ENCODE measurements around the gene FAM186B.

- TF ChIP-seq CTCF (IDR thresholded peaks at IDR 0.05) (no peak), EZH2 (IDR thresholded peaks at IDR 0.05) (no peak)
Observed at GRCh38 chr12:49618576-49618975, 13.1 kb upstream of the FAM186B start.
